COR-L47 (cell line): ENCODE measurements around the gene ROR2.
"Not testable (repeated sequence)": the region's sequence is repeated elsewhere in the genome, so short reads cannot be mapped to it uniquely, and the experiment has no call there.

Experiments used
- DNase-seq: peaks from one replicate; lab custom pipeline; 2025; lab: John Stamatoyannopoulos, UW

The ROR2 gene

GRCh38 chr9:91923145-91923544, 26.9 kb downstream of the ROR2 start:
- DNase-seq = no peak

DNA sequence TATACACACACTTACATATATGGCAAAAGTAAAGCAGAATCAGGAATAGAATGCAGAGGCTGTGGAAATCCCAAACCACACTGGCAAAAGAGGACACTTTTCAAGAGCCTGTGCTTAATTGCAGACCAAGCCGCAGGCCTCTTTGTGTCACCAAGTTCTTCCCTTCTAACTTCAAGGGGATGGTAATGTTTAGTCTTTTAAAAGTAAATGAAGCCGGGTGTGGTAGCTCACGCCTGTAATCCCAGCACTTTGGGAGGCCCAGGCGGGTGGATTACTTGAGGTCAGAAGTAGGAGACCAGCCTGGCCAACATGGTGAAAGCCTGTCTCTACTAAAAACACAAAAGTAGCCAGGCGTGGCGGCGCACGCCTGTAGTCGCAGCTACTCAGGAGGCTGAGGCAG, 28.7 kb downstream of the ROR2 start:
- no peak for DNase-seq

DNA sequence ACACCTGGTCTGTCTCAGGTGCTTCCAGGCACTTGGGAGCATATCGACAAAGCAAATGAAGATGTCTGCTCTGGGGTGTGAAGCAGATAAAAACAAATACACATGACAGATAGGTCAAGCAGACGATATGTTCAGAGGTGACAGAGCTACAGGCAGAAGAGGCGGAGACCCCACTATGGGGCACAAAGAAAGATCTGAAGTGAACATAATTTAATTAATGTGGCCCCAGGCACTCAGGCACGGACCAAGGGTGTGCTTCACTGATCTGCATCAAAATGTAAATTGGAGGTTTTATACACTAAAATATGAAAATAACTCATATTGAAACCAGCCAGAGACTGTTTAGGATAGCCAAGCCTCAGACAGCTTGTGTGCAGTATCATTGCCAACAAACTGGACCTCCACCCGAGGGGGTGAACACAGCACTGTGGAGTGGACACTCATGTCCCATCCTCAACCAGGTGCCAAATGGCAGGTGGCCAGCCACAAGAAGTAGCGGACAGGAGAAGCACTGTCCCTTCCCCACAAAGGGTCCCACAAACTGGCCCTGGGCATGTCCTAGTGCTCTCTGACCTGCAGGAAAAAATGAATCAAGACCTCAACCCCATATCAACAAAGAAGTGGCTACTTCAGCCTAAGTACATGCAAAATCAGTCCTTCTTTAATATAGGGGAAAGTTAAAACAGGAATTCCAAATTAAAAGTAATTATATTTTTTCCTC, 29.2 kb downstream of the ROR2 start:
- DNase-seq = no peak

DNA sequence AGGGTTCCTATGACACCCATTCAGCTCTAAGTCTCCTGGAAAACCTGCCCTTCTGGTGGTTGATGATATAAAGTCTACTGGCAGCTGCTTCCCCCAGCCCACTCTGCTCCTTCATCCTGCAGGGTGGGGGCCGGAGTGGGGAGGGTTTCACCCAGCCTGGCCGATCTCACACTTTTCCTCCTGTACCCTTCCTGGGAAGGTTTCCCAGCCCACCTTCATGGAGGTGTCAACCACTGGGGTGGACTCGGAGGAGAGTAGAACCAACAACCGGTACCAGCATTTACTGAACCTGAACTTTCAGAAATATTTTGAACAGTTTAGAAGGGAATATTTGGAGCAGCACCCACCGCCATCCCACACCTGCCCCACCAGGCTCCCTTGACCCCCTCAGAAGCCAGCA, 30.4 kb downstream of the ROR2 start:
- DNase-seq = no peak

- DNase-seq = no peak
These were observed 32.6 kb downstream of the ROR2 start for GRCh38 chr9:91917436-91917835.

DNA sequence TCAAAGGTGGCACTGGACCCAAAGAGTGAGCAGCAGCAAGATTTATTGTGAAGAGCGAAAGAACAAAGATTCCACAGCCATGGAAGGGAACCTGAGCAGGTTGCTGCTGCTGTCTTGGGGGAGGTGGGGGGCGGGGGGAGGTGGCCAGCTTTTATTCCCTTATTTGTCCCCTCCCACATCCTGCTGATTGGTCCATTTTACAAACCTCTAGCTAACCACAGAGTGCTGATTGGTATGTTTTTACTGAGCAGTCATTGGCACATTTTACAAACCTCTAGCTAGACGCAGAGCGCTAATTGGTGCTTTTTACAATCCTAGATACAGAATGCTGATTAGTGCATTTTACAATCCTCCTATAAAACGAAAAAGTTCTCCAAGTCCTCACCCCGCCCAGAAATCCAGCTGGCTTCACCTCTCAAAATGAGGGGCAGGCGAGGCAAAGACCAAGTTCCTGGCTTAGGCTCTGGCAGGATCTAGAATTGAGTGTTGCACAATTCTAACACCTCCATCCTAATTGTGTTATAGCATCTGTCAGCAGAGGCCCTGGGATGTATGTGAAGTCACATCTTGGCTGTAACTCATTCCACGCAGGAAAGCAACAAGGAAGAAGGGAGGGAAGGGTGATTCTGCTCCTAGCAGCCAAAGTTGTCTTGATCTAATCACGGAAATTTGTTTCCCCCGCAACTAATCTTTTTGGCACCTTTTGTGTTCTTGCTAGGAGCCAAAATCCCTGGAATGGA, 34.3 kb downstream of the ROR2 start:
- no peak for DNase-seq

DNA sequence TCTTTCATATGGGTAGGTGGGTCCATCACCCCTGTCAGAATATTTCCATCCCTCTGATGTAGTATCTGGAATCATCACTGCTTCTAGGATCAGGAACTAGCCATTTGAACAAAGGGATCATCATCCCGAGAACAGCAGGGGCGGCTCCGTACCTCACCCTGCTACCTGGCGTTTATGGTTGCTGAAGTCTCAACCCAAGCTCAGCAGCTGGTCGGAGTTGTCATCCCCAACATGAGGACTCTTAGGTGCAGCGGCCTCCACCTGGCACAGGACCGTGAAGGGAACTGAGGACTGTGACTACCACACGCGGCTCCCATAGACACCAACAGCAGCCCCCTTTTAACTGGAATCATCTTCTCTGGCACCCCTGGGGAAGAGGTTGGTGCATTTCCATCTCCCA, 35.1 kb downstream of the ROR2 start:
- DNase-seq = no peak

GRCh38 chr9:91914404-91914803, 35.6 kb downstream of the ROR2 start:
- DNase-seq = no peak

DNA sequence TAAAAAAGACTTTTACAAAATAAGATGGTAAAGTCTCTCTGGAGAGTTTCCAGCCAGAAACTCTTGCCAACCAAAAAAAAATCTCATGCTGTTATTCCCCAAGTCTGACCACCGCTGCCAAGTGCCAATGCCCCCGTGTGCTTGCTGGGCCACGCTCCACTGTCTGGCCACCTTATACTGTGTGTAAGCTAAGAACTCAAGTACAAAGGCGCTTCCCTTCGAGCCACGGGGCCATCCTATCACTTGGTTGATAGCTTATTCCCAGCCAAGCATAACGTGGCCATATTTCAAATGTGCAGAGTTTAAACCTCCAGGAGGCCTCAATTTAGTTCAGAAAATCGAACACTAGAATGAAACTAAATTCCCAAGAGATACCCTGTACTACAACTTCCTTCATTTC, 36.0 kb downstream of the ROR2 start:
- no peak for DNase-seq

DNA sequence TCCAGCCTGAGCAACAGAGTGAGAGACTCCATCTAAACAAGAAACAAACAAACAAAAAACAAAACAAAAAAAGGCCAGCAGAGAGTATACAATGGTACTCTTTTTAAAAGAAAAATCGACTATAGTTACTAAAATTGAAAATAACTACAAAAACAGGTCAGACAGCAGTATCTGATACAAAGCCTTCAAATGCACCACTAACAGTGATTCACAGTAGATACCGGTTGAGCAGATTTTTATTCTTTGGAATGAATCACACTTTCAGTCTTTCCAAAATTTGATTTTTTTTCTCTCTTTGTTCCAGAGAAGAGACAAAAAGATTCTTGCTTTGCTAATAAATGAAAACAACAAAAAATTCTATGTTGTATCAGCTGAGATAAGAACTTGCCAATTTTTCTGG, 36.9 kb downstream of the ROR2 start:
- no peak for DNase-seq

DNA sequence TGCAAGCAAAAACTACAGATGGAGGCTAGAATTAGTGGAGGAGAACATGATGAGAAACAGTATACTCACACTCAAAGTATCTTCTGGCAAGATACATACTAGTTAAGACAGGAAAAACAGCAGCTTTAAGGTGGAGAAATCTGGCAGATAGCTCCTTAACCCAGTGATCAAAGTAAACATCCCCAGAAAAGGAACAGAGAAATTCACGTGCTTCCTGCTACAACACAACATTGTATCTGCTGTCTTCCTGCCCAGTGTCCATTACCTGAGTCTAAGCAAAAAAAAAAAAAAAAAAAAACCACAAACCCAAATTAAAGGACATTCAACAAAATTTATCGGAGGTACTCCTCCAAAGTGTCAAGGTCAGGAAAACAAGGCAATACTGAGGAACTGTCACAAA, 38.4 kb downstream of the ROR2 start:
- no peak for DNase-seq

DNA sequence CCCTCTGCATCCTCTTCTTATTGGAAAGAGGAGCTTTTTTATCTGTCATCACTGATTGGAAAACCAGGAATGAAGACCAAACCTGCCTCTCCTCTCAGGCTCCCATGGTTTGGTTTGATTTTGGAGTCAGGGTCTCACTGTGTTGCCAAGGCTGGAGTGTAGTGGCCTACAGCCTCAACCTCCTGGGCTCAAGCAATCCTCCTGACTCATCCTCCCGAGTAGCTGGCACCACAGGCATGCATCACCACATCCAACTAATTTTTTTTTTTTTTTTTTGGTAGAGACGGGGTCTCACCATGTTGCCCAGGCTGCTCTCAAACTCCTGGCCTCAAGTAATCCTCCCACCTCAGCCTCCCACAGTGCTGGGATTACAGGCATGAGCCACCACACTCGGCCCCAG, 40.8 kb downstream of the ROR2 start:
- DNase-seq = not testable (repeated sequence)

DNA sequence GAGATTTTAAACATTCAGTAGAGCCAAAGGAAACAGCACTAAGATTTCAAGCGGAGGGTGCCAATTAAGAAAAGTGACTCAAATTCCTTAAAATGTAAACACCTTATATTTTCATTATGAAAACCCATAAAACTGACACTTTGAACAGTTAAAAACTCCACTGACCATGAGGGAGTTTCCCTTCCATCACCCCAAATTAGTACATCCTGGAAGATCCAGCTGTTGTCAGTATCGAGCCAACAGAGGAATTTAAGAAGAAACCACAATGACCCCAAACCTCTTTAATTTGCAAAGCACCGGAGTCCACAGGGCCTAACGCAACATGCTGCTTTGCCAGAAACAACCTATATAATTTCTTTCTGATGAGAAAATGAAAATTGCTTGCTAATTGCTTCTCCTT, 41.3 kb downstream of the ROR2 start:
- DNase-seq = no peak

- DNase-seq = no peak
These were observed 41.8 kb downstream of the ROR2 start for GRCh38 chr9:91908293-91908623.

- no peak for DNase-seq
These were observed 42.3 kb downstream of the ROR2 start for GRCh38 chr9:91907484-91908292.

DNA sequence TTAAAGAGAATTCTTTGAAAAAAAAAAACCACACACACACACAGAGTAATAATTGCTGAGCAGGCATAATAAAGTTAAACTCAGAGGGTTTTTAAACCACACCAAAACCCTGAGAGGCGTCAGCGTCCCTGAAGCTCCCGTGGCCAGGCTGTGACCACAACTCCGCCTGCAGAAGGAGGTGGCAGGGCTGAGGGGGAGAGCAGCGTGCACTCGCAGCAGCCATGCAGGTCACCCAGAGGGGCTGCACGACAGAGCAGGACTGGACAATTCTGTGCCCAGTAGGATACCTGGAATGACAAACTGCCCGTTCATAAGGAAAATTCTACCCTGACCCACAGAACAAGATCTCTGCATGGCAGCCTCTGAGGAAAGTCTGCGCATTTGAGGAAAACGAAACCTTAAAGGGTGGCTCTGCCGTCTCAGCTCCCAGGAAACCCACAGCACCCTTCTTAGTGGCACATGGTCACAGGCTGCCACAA, 44.0 kb downstream of the ROR2 start:
- no peak for DNase-seq

- no peak for DNase-seq
These were observed 44.8 kb downstream of the ROR2 start for GRCh38 chr9:91905237-91905650.

GRCh38 chr9:91904588-91905236, 45.3 kb downstream of the ROR2 start:
- DNase-seq = no peak

DNA sequence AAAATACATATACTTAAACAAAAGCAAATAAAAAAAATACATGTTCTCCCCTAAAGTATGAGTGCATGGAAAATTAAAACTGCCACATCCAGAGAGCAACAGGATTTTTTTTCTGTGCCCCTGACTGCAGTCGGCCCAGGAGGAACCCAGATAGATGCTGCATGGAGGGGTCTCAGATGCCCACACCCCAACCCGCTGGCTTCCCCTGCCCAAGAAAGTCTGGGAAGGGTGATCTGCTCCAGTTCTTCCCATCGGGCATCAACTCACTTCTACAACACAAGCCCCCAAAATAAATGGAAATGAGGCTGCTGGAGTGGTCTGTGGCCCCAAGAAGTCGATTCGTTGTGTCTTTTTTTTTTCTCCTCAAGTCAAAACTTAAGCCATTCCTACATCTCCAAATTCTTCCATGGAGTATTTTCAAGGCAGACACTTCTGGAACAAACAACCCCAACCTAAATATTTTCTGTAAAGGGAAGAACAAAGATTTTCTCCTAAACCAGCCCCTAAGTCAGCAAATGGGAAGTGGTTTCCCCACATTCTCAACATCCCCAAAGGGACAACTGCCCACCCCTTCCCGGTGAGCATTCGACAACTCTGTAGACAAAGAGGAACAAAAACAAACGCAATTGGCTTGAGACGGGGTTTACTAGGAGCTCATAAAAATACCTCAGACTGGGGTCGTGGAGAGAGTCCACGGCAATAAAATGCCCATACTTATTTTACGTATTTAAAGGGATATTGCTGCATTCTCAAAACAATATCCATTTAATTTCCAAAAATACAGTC, 46.7 kb downstream of the ROR2 start:
- DNase-seq = no peak

GRCh38 chr9:91902475-91903125, 47.4 kb downstream of the ROR2 start:
- DNase-seq = no peak

DNA sequence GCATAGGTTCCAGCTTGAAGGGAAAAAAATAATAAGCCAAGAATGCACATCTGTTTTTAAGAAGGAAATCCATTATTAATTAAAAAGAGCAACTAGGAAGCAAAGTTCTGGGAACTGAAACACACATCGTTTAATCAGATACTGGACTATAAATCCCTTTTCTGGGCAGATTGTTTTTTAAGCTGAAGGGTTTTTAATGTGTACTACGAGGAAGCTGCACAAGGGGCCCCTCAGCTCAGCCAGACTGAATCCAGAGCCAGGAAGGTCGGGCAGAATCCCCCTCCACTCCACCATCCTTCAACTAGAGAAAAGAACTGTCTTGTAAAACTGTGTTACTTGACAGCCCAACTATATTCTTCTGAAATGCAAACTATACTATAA, 49.2 kb downstream of the ROR2 start:
- DNase-seq = no peak
